HL-60 (cell line): Measurements from ENCODE around the gene CELF2.

Experiments used
- DNase-seq, 2 experiments: peaks; one replicate each; pipeline ENCODE4 v3.0.0-alpha.2; 2010 to 2020; ENCODE audit warnings: low read depth in 1 of 2, low spot score in 1 of 2
- H3K27ac ChIP-seq: fragments of 250-450 bp; sonication (Bioruptor Pico); replicated peaks from 2 replicates; pipeline ENCODE4 v1.5.1; 2020; ENCODE audit warnings: mild to moderate bottlenecking, moderate library complexity
- H3K27me3 ChIP-seq: fragments of 250-450 bp; sonication (Bioruptor Pico); 2 replicates; pipeline ENCODE4 v1.5.1; 2021; ENCODE audit warnings: mild to moderate bottlenecking, moderate library complexity; ENCODE audit not compliant: insufficient read depth, poor library complexity, severe bottlenecking
- H3K4me3 ChIP-seq: replicated peaks from 2 replicates; pipeline ENCODE4 v1.5.1; 2011; ENCODE audit warnings: mild to moderate bottlenecking, control low read depth, low read length; ENCODE audit not compliant: insufficient read depth
- GABPA ChIP-seq: IDR thresholded peaks from 2 replicates; pipeline ENCODE4 v1.6.1; 2012; ENCODE audit warnings: low read depth
- POLR2AphosphoS5 ChIP-seq: IDR thresholded peaks from 2 replicates; pipeline ENCODE4 v1.6.1; 2012; ENCODE audit warnings: low read depth
- SPI1 ChIP-seq: IDR thresholded peaks from 2 replicates; pipeline ENCODE4 v1.6.1; 2012; ENCODE audit warnings: low read depth, mild to moderate bottlenecking, borderline replicate concordance
- TF ChIP-seq, protein P1 (sequence below): IDR thresholded peaks from 2 replicates; pipeline ENCODE4 v1.6.1; 2012; ENCODE audit warnings: low read depth; ENCODE audit not compliant: insufficient replicate concordance
- TF ChIP-seq, protein P2 (sequence below): IDR thresholded peaks from one replicate; pipeline ENCODE4 v1.5.1; 2011; ENCODE audit warnings: low read length, control low read depth, inconsistent platforms; ENCODE audit not compliant: insufficient read depth

The CELF2 gene

GRCh38 chr10:11329062-11329673 is 311.5 kb downstream of the CELF2 start:
- peak overlapping the region; percentile 69 for H3K27ac ChIP-seq
- no peak for TF ChIP-seq GABPA
- 0 out of 2 replicates have a peak, but pooled peaks have one; percentile 4 for TF ChIP-seq POLR2AphosphoS5
- peak; percentile 44; the same call in 1 of the 2 replicates for TF ChIP-seq SPI1
- H3K27me3 ChIP-seq = no peaks in the 10 kb centered on the region
- DNase-seq = peak in 1 of 2 experiments; percentile 42
- no peak overlapping the region for H3K4me3 ChIP-seq

- Histone ChIP-seq H3K4me3 (no peak overlapping the region), H3K27me3 (no peaks in the 10 kb centered on the region), H3K27ac (no peak overlapping the region)
- TF ChIP-seq GABPA (no peak), POLR2AphosphoS5 (no peak), SPI1 (no peak)
- TF ChIP-seq, protein P1, sequence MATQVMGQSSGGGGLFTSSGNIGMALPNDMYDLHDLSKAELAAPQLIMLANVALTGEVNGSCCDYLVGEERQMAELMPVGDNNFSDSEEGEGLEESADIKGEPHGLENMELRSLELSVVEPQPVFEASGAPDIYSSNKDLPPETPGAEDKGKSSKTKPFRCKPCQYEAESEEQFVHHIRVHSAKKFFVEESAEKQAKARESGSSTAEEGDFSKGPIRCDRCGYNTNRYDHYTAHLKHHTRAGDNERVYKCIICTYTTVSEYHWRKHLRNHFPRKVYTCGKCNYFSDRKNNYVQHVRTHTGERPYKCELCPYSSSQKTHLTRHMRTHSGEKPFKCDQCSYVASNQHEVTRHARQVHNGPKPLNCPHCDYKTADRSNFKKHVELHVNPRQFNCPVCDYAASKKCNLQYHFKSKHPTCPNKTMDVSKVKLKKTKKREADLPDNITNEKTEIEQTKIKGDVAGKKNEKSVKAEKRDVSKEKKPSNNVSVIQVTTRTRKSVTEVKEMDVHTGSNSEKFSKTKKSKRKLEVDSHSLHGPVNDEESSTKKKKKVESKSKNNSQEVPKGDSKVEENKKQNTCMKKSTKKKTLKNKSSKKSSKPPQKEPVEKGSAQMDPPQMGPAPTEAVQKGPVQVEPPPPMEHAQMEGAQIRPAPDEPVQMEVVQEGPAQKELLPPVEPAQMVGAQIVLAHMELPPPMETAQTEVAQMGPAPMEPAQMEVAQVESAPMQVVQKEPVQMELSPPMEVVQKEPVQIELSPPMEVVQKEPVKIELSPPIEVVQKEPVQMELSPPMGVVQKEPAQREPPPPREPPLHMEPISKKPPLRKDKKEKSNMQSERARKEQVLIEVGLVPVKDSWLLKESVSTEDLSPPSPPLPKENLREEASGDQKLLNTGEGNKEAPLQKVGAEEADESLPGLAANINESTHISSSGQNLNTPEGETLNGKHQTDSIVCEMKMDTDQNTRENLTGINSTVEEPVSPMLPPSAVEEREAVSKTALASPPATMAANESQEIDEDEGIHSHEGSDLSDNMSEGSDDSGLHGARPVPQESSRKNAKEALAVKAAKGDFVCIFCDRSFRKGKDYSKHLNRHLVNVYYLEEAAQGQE = no peak
- TF ChIP-seq, protein P2, sequence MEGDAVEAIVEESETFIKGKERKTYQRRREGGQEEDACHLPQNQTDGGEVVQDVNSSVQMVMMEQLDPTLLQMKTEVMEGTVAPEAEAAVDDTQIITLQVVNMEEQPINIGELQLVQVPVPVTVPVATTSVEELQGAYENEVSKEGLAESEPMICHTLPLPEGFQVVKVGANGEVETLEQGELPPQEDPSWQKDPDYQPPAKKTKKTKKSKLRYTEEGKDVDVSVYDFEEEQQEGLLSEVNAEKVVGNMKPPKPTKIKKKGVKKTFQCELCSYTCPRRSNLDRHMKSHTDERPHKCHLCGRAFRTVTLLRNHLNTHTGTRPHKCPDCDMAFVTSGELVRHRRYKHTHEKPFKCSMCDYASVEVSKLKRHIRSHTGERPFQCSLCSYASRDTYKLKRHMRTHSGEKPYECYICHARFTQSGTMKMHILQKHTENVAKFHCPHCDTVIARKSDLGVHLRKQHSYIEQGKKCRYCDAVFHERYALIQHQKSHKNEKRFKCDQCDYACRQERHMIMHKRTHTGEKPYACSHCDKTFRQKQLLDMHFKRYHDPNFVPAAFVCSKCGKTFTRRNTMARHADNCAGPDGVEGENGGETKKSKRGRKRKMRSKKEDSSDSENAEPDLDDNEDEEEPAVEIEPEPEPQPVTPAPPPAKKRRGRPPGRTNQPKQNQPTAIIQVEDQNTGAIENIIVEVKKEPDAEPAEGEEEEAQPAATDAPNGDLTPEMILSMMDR = no peak
- no peak for DNase-seq
Observed at GRCh38 chr10:11330383-11331045, 312.8 kb downstream of the CELF2 start.

DNA sequence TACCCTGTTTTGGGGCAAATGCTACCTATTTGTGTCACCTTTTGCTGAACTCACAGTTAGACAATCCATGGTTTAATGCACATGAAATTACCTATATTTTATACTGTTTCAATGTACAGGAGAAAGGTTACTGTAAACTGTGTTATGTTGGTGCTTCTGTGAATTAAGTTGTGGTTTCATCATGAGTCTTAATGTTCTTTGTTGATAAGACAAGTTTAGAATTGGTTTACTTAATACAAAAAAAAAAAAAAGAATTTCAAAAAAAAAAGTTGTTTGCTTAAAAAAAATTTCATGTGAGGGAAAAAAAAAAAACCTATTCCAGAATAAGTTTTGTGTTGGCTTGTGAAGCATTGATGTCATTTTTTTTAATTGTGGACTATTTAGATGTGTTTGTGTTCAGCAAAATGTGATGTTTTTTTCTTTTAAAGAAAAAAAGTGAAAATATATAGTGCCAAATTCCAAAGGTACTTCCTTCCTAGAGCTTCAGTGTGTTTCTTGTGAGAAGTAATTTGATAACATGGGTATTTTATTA is 313.4 kb downstream of the CELF2 start:
- Histone ChIP-seq H3K27ac (no peak overlapping the region), H3K27me3 (no peaks in the 10 kb centered on the region), H3K4me3 (no peak overlapping the region)
- TF ChIP-seq, protein P1 = no peak
- TF ChIP-seq SPI1 (no peak), POLR2AphosphoS5 (no peak), GABPA (no peak)
- no peak for DNase-seq

DNA sequence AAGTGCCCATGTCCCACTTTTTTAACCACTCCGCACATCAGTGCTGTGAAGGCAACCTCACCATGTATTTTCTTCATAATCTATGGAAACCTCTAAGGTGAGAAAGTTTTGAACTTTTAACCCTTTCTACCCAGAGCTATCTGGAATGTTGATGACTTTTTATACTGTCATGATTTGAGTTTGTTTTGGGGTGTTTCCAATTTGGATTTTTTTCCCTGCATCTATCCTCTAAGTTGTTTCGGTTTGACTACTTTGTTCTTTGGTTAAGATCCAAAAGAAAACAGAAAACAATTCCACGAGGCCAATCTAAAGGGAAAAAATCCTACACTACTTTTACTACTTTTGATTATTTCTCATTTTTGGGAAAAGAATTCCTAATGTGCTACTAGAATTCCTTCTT is 314.1 kb downstream of the CELF2 start:
- Histone ChIP-seq H3K27ac (no peak overlapping the region), H3K27me3 (no peaks in the 10 kb centered on the region), H3K4me3 (no peak overlapping the region)
- DNase-seq = no peak
- TF ChIP-seq, protein P1 = no peak
- no peak for TF ChIP-seq SPI1
- TF ChIP-seq, protein P2 = no peak
- no peak for TF ChIP-seq POLR2AphosphoS5
- TF ChIP-seq GABPA = no peak
